H1 (cell line): Measurements from ENCODE around the gene PDLIM4. TPM values are rescaled to one million over a fixed set of nuclear protein-coding genes. Genes with fewer than 3 reads are reported as not detected.

Source experiments
- CTCF ChIA-PET: fragments of 300-600 bp; sonication (Branson Sonifier 250); formaldehyde crosslinking; loops from one replicate; lab custom pipeline; 2021; ENCODE audit not compliant: partially characterized antibody; lab: Charles Lee
- POLR2A ChIA-PET: fragments of 300-600 bp; sonication (Branson Sonifier 250); formaldehyde crosslinking; loops from one replicate; lab custom pipeline; 2021; ENCODE audit warnings: inconsistent platforms; ENCODE audit not compliant: partially characterized antibody; lab: Charles Lee
- DNase-seq, 2 experiments: peaks; one replicate each; pipeline versions ENCODE4 v3.0.0 to v3.0.0-alpha.2; 2010 to 2022; ENCODE audit warnings: low spot score in 2 of 2, low read depth in 1 of 2, mixed read lengths in 1 of 2
- FAIRE-seq: peaks from 2 replicates; lab custom pipeline; 2011; peaks lifted over from hg19 to GRCh38; lab: Jason Lieb, UNC
- H2AFZ ChIP-seq: 2 replicates; pipeline ENCODE4 v1.8.1; 2012; ENCODE audit warnings: low read length, inconsistent platforms
- H2AK5ac ChIP-seq: 2 replicates; pipeline ENCODE4 v1.6.1; 2013; ENCODE audit warnings: low read depth, low read length
- H2BK120ac ChIP-seq: replicated peaks from 2 replicates; pipeline ENCODE3; 2013; ENCODE audit warnings: low read depth, low read length, inconsistent platforms
- H2BK12ac ChIP-seq: 2 replicates; pipeline ENCODE4 v1.6.1; 2013; ENCODE audit warnings: low read depth, low read length
- H2BK15ac ChIP-seq: 2 replicates; pipeline ENCODE4 v1.6.1; 2013; ENCODE audit warnings: low read length
- H2BK20ac ChIP-seq: 2 replicates; pipeline ENCODE4 v1.6.1; 2013; ENCODE audit warnings: low read length
- H2BK5ac ChIP-seq: 2 replicates; pipeline ENCODE4 v1.6.1; 2013; ENCODE audit warnings: low read depth, low read length
- H3K14ac ChIP-seq: 2 replicates; pipeline ENCODE4 v1.6.1; 2013; ENCODE audit warnings: inconsistent platforms; ENCODE audit not compliant: insufficient read length
- H3K18ac ChIP-seq: 2 replicates; pipeline ENCODE4 v1.6.1; 2013; ENCODE audit warnings: low read length; ENCODE audit errors: extremely low read depth
- H3K23ac ChIP-seq: 2 replicates; pipeline ENCODE4 v1.6.1; 2013; ENCODE audit warnings: inconsistent platforms; ENCODE audit not compliant: insufficient read length
- H3K23me2 ChIP-seq: 2 replicates; pipeline ENCODE4 v1.6.1; 2013; ENCODE audit warnings: low read depth, low read length
- H3K27ac ChIP-seq: 2 replicates; pipeline ENCODE4 v1.6.1; 2011; ENCODE audit warnings: low read depth, low read length, inconsistent platforms
- H3K27me3 ChIP-seq, 4 experiments: replicated peaks in 1 of 4; 1 replicate in 1 of 4; 2 replicates in 3 of 4; pipeline versions ENCODE4 v1.6.1 to v1.8.1; 2011 to 2013; ENCODE audit warnings: low read length in 3 of 4, mild to moderate bottlenecking in 3 of 4, inconsistent platforms in 2 of 4, mixed read lengths in 2 of 4, moderate library complexity in 1 of 4; ENCODE audit not compliant: control insufficient read depth in 3 of 4, insufficient read depth in 3 of 4; ENCODE audit errors: extremely low read depth in 1 of 4
- H3K36me3 ChIP-seq, 4 experiments: 2 replicates each; pipeline versions ENCODE4 v1.6.1 to v1.8.1; 2011 to 2013; ENCODE audit warnings: mild to moderate bottlenecking in 4 of 4, low read length in 3 of 4, moderate library complexity in 2 of 4, control low read depth in 1 of 4, inconsistent platforms in 1 of 4; ENCODE audit not compliant: insufficient read depth in 4 of 4, control insufficient read depth in 2 of 4
- H3K4ac ChIP-seq: replicated peaks from 2 replicates; pipeline ENCODE3; 2013; ENCODE audit warnings: low read length, low read depth, mixed read lengths, inconsistent platforms; ENCODE audit not compliant: insufficient read length
- H3K4me1 ChIP-seq, 4 experiments: replicated peaks in 1 of 4; 1 replicate in 1 of 4; 2 replicates in 3 of 4; pipeline versions ENCODE4 v1.6.1 to v1.8.1; 2011 to 2013; ENCODE audit warnings: low read length in 3 of 4, inconsistent platforms in 2 of 4, mixed read lengths in 1 of 4; ENCODE audit not compliant: insufficient read depth in 4 of 4, control insufficient read depth in 3 of 4
- H3K4me2 ChIP-seq, 2 experiments: 2 replicates each; pipeline versions ENCODE4 v1.6.1 to v1.8.1; 2011 to 2013; ENCODE audit warnings: low read depth in 2 of 2, low read length in 2 of 2, control low read depth in 1 of 2, inconsistent platforms in 1 of 2, mild to moderate bottlenecking in 1 of 2; ENCODE audit not compliant: insufficient read depth in 1 of 2
- H3K4me3 ChIP-seq, 4 experiments: fragments of 200-600, 300-600 bp in 1 of 4; sonication (generic), shearing (Covaris generic), sonication (Bioruptor Twin) in 1 of 4; 2 replicates each; pipeline versions ENCODE4 v1.5.1 to v1.8.1; 2011 to 2016; ENCODE audit warnings: low read length in 4 of 4, low read depth in 3 of 4, control low read depth in 2 of 4, inconsistent platforms in 2 of 4, mild to moderate bottlenecking in 2 of 4, mixed read lengths in 1 of 4, moderate library complexity in 1 of 4; ENCODE audit not compliant: insufficient read depth in 2 of 4; ENCODE audit errors: extremely low read depth in 1 of 4
- H3K56ac ChIP-seq: replicated peaks from 2 replicates; pipeline ENCODE3; 2013; ENCODE audit warnings: low read depth, mild to moderate bottlenecking, mixed read lengths, low read length, inconsistent platforms; ENCODE audit not compliant: insufficient read length
- H3K79me1 ChIP-seq: 2 replicates; pipeline ENCODE4 v1.6.1; 2013; ENCODE audit warnings: low read depth, low read length, control low read depth
- H3K79me2 ChIP-seq, 2 experiments: 2 replicates each; pipeline versions ENCODE4 v1.6.1 to v1.8.1; 2012 to 2013; ENCODE audit warnings: low read length in 2 of 2, mild to moderate bottlenecking in 2 of 2, inconsistent platforms in 1 of 2; ENCODE audit not compliant: insufficient read depth in 2 of 2, control insufficient read depth in 1 of 2
- H3K9ac ChIP-seq, 4 experiments: replicated peaks in 1 of 4; 1 replicate in 1 of 4; 2 replicates in 3 of 4; pipeline versions ENCODE4 v1.6.1 to v1.8.1; 2011 to 2013; ENCODE audit warnings: low read depth in 3 of 4, low read length in 3 of 4, control low read depth in 2 of 4, mild to moderate bottlenecking in 2 of 4, moderate library complexity in 2 of 4, inconsistent platforms in 1 of 4; ENCODE audit errors: extremely low read depth in 1 of 4
- H3K9me3 ChIP-seq, 2 experiments: 2 replicates each; pipeline versions ENCODE4 v1.6.1 to v1.8.1; 2012 to 2013; ENCODE audit warnings: mild to moderate bottlenecking in 2 of 2, moderate library complexity in 2 of 2, control low read depth in 1 of 2, inconsistent platforms in 1 of 2, low read depth in 1 of 2, low read length in 1 of 2, mixed read lengths in 1 of 2; ENCODE audit not compliant: insufficient read depth in 2 of 2
- H4K20me1 ChIP-seq, 2 experiments: replicated peaks in 1 of 2; 2 replicates each; pipeline versions ENCODE3 to v1.8.1; 2011 to 2013; ENCODE audit warnings: inconsistent platforms in 2 of 2, low read length in 2 of 2, mild to moderate bottlenecking in 1 of 2; ENCODE audit not compliant: insufficient read depth in 2 of 2, control insufficient read depth in 1 of 2
- H4K5ac ChIP-seq: 2 replicates; pipeline ENCODE4 v1.6.1; 2013; ENCODE audit warnings: low read length, low read depth, mixed read lengths, inconsistent platforms; ENCODE audit not compliant: insufficient read length
- H4K8ac ChIP-seq: 2 replicates; pipeline ENCODE4 v1.8.0; 2013; ENCODE audit warnings: mild to moderate bottlenecking, moderate library complexity, low read length, inconsistent platforms; ENCODE audit not compliant: insufficient read depth; ENCODE audit errors: extremely low read depth
- H4K91ac ChIP-seq: replicated peaks from 2 replicates; pipeline ENCODE3; 2013; ENCODE audit warnings: low read length, mixed read lengths, inconsistent platforms; ENCODE audit not compliant: insufficient read length
- PHF8 ChIP-seq: fragments of 200-600 bp; sonication (generic); conservative IDR thresholded peaks from 2 replicates; pipeline ENCODE4 v1.7.1; 2012; ENCODE audit warnings: low read depth, mild to moderate bottlenecking, inconsistent platforms, low read length, moderate library complexity
- RFX5 ChIP-seq: IDR thresholded peaks from 2 replicates; pipeline ENCODE4 v1.6.1; 2011; ENCODE audit warnings: low read depth, low read length, improper control_type of control experiment, borderline replicate concordance
- WGBS, 2 experiments: shearing (Covaris generic) in 1 of 2; methylation state at CpG; one replicate each; pipeline versions ENCODE4 v1.1.6 to v1.1.7; 2013 to 2015; ENCODE audit warnings: low lambda C conversion rate in 2 of 2, mixed read lengths in 2 of 2, inconsistent platforms in 1 of 2, low coverage in 1 of 2, missing lambda C conversion rate in 1 of 2; ENCODE audit not compliant: insufficient replicate concordance in 2 of 2, insufficient coverage in 1 of 2, insufficient read length in 1 of 2; ENCODE audit errors: extremely low coverage in 1 of 2, missing lambda C conversion rate in 1 of 2; 5-methylcytosine and 5-hydroxymethylcytosine counted together
- polyA plus RNA-seq, 7 experiments: library from polyadenylated mRNA; depleted of rRNA in 3 of 7; stranded (reverse) in 5 of 7; unstranded in 2 of 7; fragments of >200 nt in 5 of 7; fragments of 200-250 nt in 2 of 7; gene quantifications; 1 replicate in 5 of 7; 2 replicates in 1 of 7; 4 replicates in 1 of 7; pipeline versions ENCODE4 v1.2.1 to v1.2.3, GENCODE V29; 2011 to 2013; ENCODE audit warnings: missing spikeins in 2 of 7, mixed read lengths in 2 of 7
- total RNA-seq: library from RNA; stranded (reverse); fragmentation: NEBNext Ultra II Directional; extraction: Animal tissue kit (Norgen Biotek cat#: 25700); gene quantifications from 2 replicates; pipeline ENCODE4 v1.2.1, GENCODE V29; 2021

The PDLIM4 gene
- total and polyA plus RNA-seq, 2 of the 8 experiments (the other 6 are each of a cell fraction or from before 2014, with no cell fraction given): 10.7 to 29.1 TPM

DNA sequence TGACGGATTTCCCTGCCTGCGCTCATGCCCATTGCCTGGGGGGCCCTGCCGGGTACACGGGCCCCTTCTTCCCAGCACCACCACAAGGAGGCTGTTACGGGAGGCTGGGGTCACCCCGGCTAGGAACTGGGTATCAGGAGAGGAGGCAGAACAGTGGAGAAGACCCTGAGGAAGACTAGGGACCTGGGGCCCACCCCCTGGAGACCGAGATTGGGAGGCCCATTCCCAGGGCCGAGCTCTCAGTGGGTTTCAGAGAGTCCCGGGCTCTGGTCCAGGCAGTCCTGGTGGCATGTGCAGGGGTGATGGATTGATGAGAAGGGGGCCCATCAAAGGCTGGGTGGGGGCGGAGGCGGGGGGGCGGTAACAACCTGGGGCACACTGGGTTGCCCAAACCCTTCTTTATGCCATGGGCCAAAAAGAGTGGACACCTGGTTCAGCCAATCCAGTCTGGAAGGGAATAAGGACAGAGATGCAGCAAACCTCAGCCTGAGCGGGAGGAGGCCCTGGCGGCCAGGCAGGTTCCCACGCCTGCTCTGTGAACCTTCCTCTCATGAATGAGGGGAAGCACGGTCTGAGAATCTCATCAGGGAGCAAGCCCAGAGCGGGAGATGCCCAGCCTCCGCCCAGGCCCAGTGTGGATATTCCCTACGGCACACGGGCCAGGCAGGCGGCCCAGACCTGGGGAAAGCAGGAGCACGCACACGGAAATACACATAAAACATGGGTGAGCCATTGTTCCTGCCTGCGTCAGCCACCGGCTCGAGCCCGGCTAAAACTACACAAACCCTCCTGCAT, 29.1 kb upstream of the PDLIM4 start:
- TF ChIP-seq PHF8 (0 out of 2 replicates have a peak, but pooled peaks have one; percentile 21), RFX5 (no peak)
- Histone ChIP-seq H2AFZ (peak overlapping the region; percentile 61; the same call in 1 of the 2 replicates), H2AK5ac (no peak overlapping the region), H3K79me2 (no peaks in the 10 kb centered on the region), H3K4ac (no peak overlapping the region), H3K4me2 (peak overlapping the region; percentile 75 to 80; a peak in 3 of 4 replicates), H4K5ac (peak overlapping the region; percentile 57), H3K27ac (no peak overlapping the region; the same call in 1 of the 2 replicates), H3K14ac (no peak overlapping the region), H3K23me2 (peaks cover 5% of the 10 kb centered on the region), H3K79me1 (no peaks in the 10 kb centered on the region), H3K27me3 (peaks cover 3 to 22% (median 20%) of the 10 kb centered on the region in 4 experiments), H3K23ac (no peak overlapping the region), H3K18ac (peak overlapping the region; percentile 71; the same call in 1 of the 2 replicates), H2BK20ac (no peak overlapping the region), H3K9me3 (no peaks in the 10 kb centered on the region), H2BK12ac (no peak overlapping the region), H3K4me3 (peak overlapping the region; percentile 57 to 77 (median 60)), H4K8ac (peak overlapping the region; percentile 88; the same call in 1 of the 2 replicates), H3K4me1 (peaks cover 0 to 7% (median 5%) of the 10 kb centered on the region in 4 experiments; a peak in 4 of 7 replicates), H3K36me3 (no peaks in the 10 kb centered on the region), H4K20me1 (peaks cover 0 to 1% of the 10 kb centered on the region in 2 experiments), H3K9ac (peak overlapping the region in 2 of 4 experiments; percentile 23 to 25; a peak in 3 of 7 replicates), H3K56ac (no peak overlapping the region), H2BK5ac (no peak overlapping the region; the same call in 1 of the 2 replicates), H2BK15ac (no peak overlapping the region), H4K91ac (no peak overlapping the region), H2BK120ac (no peak overlapping the region)
- ChIA-PET CTCF (interaction anchor here (0.6 to 4.3 kb wide), 14 partner anchors 10 to 824 kb away, joined by 3 to 39 read pairs (median 4); no protein-coding TSS in a partner anchor), POLR2A (interaction anchor here (0.9 to 3.3 kb wide), 6 partner anchors 10 to 94 kb away, joined by 3 to 11 read pairs (median 3); partner anchors contain the start of gene SLC22A4)
- DNase-seq: peak in 1 of 2 experiments; percentile 49
- WGBS, 2 experiments: 64% methylated on average over 24 of the region's 27 CpGs; no CpG with 5 or more reads in 1 of the 2 experiments
- FAIRE-seq: no peak
